ENCODE data around the gene MAP1B.
"Not testable (repeated sequence)": the region's sequence is repeated elsewhere in the genome, so short reads cannot be mapped to it uniquely, and the experiment has no call there.

Gene MAP1B

GRCh38 chr5:72077390-72077789, 29.9 kb upstream of the MAP1B start:
- no peak for DNase-seq (ENCODE audit: low read depth)
- no peak overlapping the region for H3K4me3 ChIP-seq (replicated peaks; ENCODE audit: low read depth, low read length)
- TF ChIP-seq, protein P1, sequence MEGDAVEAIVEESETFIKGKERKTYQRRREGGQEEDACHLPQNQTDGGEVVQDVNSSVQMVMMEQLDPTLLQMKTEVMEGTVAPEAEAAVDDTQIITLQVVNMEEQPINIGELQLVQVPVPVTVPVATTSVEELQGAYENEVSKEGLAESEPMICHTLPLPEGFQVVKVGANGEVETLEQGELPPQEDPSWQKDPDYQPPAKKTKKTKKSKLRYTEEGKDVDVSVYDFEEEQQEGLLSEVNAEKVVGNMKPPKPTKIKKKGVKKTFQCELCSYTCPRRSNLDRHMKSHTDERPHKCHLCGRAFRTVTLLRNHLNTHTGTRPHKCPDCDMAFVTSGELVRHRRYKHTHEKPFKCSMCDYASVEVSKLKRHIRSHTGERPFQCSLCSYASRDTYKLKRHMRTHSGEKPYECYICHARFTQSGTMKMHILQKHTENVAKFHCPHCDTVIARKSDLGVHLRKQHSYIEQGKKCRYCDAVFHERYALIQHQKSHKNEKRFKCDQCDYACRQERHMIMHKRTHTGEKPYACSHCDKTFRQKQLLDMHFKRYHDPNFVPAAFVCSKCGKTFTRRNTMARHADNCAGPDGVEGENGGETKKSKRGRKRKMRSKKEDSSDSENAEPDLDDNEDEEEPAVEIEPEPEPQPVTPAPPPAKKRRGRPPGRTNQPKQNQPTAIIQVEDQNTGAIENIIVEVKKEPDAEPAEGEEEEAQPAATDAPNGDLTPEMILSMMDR (IDR thresholded peaks at IDR 0.05; ENCODE audit: low read length, missing control alignments), result no peak

DNA sequence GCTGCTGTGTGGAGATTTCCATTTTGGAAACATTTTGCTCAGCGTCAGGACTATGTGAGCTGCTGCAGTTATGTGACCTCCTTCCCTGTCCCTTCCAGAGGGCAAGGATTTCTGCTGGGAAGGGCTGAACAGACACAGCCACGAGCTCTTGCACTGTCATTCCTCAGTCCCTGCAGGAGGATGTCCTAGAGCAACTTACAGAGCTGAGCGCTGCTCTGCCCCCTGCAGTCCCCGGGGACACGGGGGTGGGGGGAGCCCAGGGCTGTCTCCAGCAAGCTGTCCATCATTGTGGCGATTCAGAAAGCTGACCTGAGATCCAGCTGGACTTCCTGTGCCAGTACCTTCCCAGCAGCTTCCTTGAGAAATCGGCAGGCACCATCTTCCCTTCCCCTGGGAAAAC, 28.0 kb upstream of the MAP1B start:
- TF ChIP-seq, protein P1 (IDR thresholded peaks at IDR 0.05; ENCODE audit: low read length, missing control alignments), result no peak
- no peak overlapping the region for H3K4me3 ChIP-seq (replicated peaks; ENCODE audit: low read depth, low read length)
- DNase-seq (ENCODE audit: low read depth), result no peak

GRCh38 chr5:72082048-72082447, 25.2 kb upstream of the MAP1B start:
- H3K4me3 ChIP-seq (replicated peaks; ENCODE audit: low read depth, low read length), result no peak overlapping the region
- DNase-seq (ENCODE audit: low read depth), result no peak
- TF ChIP-seq, protein P1 (IDR thresholded peaks at IDR 0.05; ENCODE audit: low read length, missing control alignments), result no peak

DNA sequence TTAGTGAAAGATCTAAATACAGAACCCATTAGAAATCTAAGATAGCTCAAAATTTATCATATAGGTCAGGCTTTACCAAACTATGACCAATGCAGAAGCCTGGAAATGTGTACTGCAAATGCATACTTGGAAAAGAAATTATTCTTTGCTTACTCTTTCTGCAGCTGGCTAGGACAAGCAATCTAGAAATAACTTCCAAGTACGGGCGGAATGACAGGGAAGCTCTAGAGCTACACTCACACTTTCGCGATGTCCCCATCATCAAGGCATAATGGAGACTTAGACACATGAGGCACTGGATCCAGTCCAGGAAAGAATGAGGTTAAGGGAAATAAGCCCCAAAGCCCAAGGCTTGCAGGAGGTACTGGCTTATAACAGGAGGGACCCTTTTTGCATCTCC, 22.4 kb upstream of the MAP1B start:
- TF ChIP-seq, protein P1 (IDR thresholded peaks at IDR 0.05; ENCODE audit: low read length, missing control alignments), result no peak
- H3K4me3 ChIP-seq (replicated peaks; ENCODE audit: low read depth, low read length), result no peak overlapping the region
- no peak for DNase-seq (ENCODE audit: low read depth)

DNA sequence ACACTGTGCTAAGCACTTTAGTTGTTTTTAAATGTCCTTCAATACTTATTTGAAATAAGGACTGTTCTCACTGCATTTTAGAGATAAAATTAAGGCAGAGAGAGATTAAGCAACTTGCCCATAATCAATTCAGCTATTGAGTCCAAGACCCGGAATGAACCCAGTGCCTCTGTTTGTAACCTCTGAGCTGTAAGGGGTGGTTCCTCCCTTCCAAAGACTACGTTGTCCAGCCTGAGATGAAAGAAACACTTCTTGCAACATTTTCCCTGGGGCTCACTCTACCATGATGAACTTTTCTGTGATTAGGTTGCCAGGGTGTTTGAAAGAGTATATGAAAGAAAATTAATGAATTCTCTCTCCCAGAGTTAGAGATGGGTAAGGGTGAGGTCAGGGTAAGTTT, 22.0 kb upstream of the MAP1B start:
- TF ChIP-seq, protein P1 (IDR thresholded peaks at IDR 0.05; ENCODE audit: low read length, missing control alignments), result no peak
- H3K4me3 ChIP-seq (replicated peaks; ENCODE audit: low read depth, low read length), result no peak overlapping the region
- no peak for DNase-seq (ENCODE audit: low read depth)

- H3K4me3 ChIP-seq (replicated peaks; ENCODE audit: low read depth, low read length); DNase-seq (ENCODE audit: low read depth): not testable (repeated sequence)
Observed at GRCh38 chr5:72089713-72090112, 17.6 kb upstream of the MAP1B start.

GRCh38 chr5:72092074-72092473, 15.2 kb upstream of the MAP1B start:
- TF ChIP-seq, protein P1 (IDR thresholded peaks at IDR 0.05; ENCODE audit: low read length, missing control alignments), result no peak
- no peak overlapping the region for H3K4me3 ChIP-seq (replicated peaks; ENCODE audit: low read depth, low read length)
- DNase-seq (ENCODE audit: low read depth), result no peak

- TF ChIP-seq, protein P1 (IDR thresholded peaks at IDR 0.05; ENCODE audit: low read length, missing control alignments), result no peak
- DNase-seq (ENCODE audit: low read depth), result peak; percentile 46
- H3K4me3 ChIP-seq (replicated peaks; ENCODE audit: low read depth, low read length), result no peak overlapping the region
Observed at GRCh38 chr5:72093217-72093616, 14.1 kb upstream of the MAP1B start.
